OCI-LY3 (cell line): ENCODE data around the gene HSPD1.
"Not testable (repeated sequence)": the region's sequence is repeated elsewhere in the genome, so short reads cannot be mapped to it uniquely, and the experiment has no call there.

Source experiments
- CTCF ChIP-seq: fragments of 200-600, 300-600 bp; sonication (generic); IDR thresholded peaks from 2 replicates; pipeline ENCODE4 v1.5.1; 2014; ENCODE audit warnings: antibody characterized with exemption, low read length, low read depth
- EZH2phosphoT487 ChIP-seq: fragments of 200-600 bp; shearing (Covaris generic); IDR thresholded peaks from 2 replicates; pipeline ENCODE4 v1.6.1; 2018; ENCODE audit warnings: antibody characterized with exemption, mixed run types, low read depth

GRCh38 chr2:197450935-197451358 lies 48.7 kb downstream of the HSPD1 start:
- not testable (repeated sequence) for TF ChIP-seq CTCF, EZH2phosphoT487
